ENCODE data around the gene TMBIM4. TPM values are rescaled to one million over a fixed set of nuclear protein-coding genes. Genes with fewer than 3 reads are reported as not detected.

Gene TMBIM4
- total and polyA plus RNA-seq, 10 of the 15 experiments (the other 5 are each of a cell fraction or from before 2014, with no cell fraction given) = 38.8 to 341 (median 82.8) TPM

DNA sequence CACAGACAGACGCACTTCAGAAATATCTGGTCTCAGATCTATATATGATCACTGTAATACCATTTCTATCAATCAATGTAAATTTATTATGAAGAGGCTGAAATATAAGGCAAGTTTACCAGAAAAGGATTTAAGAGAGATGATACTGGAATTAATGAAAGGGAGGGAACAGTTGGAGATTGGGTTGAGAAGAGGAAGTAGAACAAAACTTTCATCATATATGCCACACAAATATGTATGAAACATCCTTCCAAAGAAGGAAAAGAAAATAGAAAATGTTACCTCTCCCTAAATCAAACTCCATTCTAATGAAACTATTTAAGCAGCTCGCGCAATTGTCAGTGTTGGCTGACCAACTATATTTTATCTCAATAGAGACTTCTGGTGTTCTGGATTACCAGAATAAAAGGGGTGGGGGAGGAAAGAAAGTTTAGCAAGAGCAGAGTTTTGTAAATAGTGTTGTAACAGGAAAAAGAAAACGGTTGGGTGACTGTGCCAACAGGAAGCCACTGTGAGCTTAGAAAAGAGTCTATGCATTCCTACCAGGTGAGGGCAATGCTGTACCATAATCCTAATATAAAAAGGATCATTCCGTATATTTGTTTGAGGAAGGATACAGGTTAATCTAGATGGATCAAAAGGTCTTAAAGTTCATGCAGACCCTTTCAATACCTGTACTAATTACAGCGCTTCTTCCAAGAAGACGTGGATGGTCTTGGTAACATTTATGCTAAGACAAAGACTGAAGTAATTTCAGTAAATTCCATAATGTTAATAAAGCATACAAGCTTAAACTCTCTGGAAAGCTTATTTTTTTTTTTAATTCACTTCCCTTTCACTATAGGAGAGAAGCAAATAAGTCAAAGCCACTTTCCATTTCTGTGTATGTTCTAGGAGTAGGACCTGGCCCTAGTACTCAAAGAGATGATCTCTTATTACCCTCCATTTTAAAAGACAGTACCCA lies 24.7 kb downstream of the TMBIM4 start:
- SMC1A ChIA-PET (ENCODE audit: uncharacterized antibody, unreplicated experiment) = interaction anchor here (0.6 to 2.3 kb wide), 9 partner anchors 46 to 549 kb away, joined by 3 to 9 read pairs (median 4); no protein-coding TSS in a partner anchor
- Histone ChIP-seq H3K79me2 (ENCODE audit: control insufficient read depth, insufficient read depth, low read length) (no peaks in the 10 kb centered on the region), H3K27ac (ENCODE audit: control insufficient read depth, insufficient read depth) (no peak overlapping the region), H3K4me3 (no peak overlapping the region), H3K36me3 (ENCODE audit: control insufficient read depth in 2 of 2, insufficient read depth in 2 of 2, low read length in 1 of 2) (peaks cover 0 to 24% of the 10 kb centered on the region in 2 experiments; a peak in 2 of 4 replicates), H3K4me2 (ENCODE audit: control insufficient read depth, insufficient read depth) (no peak overlapping the region), H3K9me3 (replicated peaks; ENCODE audit: control insufficient read depth, insufficient read depth, low read length) (peaks cover 17% of the 10 kb centered on the region), H3K9ac (ENCODE audit: control insufficient read depth, insufficient read depth, low read length) (no peak overlapping the region), H3K4me1 (ENCODE audit: control insufficient read depth, insufficient read depth, low read length) (no peaks in the 10 kb centered on the region), H3K27me3 (replicated peaks in 1 of 2; ENCODE audit: control insufficient read depth in 2 of 2, insufficient read depth in 2 of 2, low read length in 1 of 2) (no peaks in the 10 kb centered on the region), H4K20me1 (ENCODE audit: control insufficient read depth, insufficient read depth) (no peaks in the 10 kb centered on the region), H2AFZ (ENCODE audit: control insufficient read depth, low read depth, low read length) (no peak overlapping the region)
- RAD21 ChIA-PET (ENCODE audit: unreplicated experiment) = interaction anchor here (0.9 to 1.9 kb wide), 7 partner anchors 14 to 263 kb away, joined by 3 to 9 read pairs (median 6); partner anchors contain the start of gene LLPH
- no peak for DNase-seq (ENCODE audit: low read depth, low spot score)
- CTCF ChIA-PET = interaction anchor here (0.6 to 2.7 kb wide), 15 partner anchors 13 to 548 kb away, joined by 3 to 15 read pairs (median 4); partner anchors contain the start of gene LLPH
- peak; percentile 38; the same call in 1 of the 2 replicates for TF ChIP-seq SMC3 (IDR thresholded peaks at IDR 0.05; ENCODE audit: borderline replicate concordance, low read length)
- TF ChIP-seq, protein P1, sequence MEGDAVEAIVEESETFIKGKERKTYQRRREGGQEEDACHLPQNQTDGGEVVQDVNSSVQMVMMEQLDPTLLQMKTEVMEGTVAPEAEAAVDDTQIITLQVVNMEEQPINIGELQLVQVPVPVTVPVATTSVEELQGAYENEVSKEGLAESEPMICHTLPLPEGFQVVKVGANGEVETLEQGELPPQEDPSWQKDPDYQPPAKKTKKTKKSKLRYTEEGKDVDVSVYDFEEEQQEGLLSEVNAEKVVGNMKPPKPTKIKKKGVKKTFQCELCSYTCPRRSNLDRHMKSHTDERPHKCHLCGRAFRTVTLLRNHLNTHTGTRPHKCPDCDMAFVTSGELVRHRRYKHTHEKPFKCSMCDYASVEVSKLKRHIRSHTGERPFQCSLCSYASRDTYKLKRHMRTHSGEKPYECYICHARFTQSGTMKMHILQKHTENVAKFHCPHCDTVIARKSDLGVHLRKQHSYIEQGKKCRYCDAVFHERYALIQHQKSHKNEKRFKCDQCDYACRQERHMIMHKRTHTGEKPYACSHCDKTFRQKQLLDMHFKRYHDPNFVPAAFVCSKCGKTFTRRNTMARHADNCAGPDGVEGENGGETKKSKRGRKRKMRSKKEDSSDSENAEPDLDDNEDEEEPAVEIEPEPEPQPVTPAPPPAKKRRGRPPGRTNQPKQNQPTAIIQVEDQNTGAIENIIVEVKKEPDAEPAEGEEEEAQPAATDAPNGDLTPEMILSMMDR (IDR thresholded peaks at IDR 0.05 in 2 of 3, conservative IDR thresholded peaks at IDR 0.05 in 1 of 3; ENCODE audit: control insufficient read depth in 2 of 3, extremely low read depth in 1 of 3, insufficient read depth in 1 of 3, low read depth in 3 of 3, low read length in 3 of 3) = peak; percentile 9 to 59 (median 17); a peak in 2 of 6 replicates
- TF ChIP-seq, protein P2, sequence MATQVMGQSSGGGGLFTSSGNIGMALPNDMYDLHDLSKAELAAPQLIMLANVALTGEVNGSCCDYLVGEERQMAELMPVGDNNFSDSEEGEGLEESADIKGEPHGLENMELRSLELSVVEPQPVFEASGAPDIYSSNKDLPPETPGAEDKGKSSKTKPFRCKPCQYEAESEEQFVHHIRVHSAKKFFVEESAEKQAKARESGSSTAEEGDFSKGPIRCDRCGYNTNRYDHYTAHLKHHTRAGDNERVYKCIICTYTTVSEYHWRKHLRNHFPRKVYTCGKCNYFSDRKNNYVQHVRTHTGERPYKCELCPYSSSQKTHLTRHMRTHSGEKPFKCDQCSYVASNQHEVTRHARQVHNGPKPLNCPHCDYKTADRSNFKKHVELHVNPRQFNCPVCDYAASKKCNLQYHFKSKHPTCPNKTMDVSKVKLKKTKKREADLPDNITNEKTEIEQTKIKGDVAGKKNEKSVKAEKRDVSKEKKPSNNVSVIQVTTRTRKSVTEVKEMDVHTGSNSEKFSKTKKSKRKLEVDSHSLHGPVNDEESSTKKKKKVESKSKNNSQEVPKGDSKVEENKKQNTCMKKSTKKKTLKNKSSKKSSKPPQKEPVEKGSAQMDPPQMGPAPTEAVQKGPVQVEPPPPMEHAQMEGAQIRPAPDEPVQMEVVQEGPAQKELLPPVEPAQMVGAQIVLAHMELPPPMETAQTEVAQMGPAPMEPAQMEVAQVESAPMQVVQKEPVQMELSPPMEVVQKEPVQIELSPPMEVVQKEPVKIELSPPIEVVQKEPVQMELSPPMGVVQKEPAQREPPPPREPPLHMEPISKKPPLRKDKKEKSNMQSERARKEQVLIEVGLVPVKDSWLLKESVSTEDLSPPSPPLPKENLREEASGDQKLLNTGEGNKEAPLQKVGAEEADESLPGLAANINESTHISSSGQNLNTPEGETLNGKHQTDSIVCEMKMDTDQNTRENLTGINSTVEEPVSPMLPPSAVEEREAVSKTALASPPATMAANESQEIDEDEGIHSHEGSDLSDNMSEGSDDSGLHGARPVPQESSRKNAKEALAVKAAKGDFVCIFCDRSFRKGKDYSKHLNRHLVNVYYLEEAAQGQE (IDR thresholded peaks at IDR 0.05; ENCODE audit: low read depth, low read length) = no peak
- TF ChIP-seq, protein P3, sequence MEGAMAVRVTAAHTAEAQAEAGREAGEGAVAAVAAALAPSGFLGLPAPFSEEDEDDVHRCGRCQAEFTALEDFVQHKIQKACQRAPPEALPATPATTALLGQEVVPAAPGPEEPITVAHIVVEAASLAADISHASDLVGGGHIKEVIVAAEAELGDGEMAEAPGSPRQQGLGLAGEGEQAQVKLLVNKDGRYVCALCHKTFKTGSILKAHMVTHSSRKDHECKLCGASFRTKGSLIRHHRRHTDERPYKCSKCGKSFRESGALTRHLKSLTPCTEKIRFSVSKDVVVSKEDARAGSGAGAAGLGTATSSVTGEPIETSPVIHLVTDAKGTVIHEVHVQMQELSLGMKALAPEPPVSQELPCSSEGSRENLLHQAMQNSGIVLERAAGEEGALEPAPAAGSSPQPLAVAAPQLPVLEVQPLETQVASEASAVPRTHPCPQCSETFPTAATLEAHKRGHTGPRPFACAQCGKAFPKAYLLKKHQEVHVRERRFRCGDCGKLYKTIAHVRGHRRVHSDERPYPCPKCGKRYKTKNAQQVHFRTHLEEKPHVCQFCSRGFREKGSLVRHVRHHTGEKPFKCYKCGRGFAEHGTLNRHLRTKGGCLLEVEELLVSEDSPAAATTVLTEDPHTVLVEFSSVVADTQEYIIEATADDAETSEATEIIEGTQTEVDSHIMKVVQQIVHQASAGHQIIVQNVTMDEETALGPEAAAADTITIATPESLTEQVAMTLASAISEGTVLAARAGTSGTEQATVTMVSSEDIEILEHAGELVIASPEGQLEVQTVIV (IDR thresholded peaks at IDR 0.05; ENCODE audit: borderline replicate concordance, partially characterized antibody) = no peak
- 0 out of 2 replicates have a peak, but pooled peaks have one; percentile 30 for TF ChIP-seq RAD21 (IDR thresholded peaks at IDR 0.05; ENCODE audit: insufficient read depth, low read depth, low read length)
- FAIRE-seq = no peak
- no TSS peak for BruUV-seq (replicated peaks)
- intact Hi-C loops (cut with micrococcal nuclease; ENCODE audit: unreplicated experiment) = loop anchor here (1.0 to 5.0 kb wide), 3 partner anchors 87 to 549 kb away; no protein-coding TSS in a partner anchor
- 85% methylated on average over 7 of the region's 7 CpGs for WGBS (ENCODE audit: insufficient coverage, insufficient replicate concordance, low lambda C conversion rate, missing lambda C conversion rate)
- peak; percentile 64 for ATAC-seq
- POLR2A ChIA-PET = interaction anchor here (0.6 kb wide), 1 partner anchor 28 kb away, joined by 3 read pairs; no protein-coding TSS in a partner anchor
- in situ Hi-C loops (cut with MboI) = no loop called here

Data from GM12878 (cell line).